CD8-positive, alpha-beta memory T cell (primary cell): Measurements from ENCODE around the gene CGB8. TPM values are rescaled to one million over a fixed set of nuclear protein-coding genes. Genes with fewer than 3 reads are reported as not detected.
A peak's percentile ranks its signal among the peaks of the same experiment; 100 is the strongest.

Source experiments
- CTCF ChIA-PET: fragments of 350-600 bp; sonication (Branson Sonifier 250); formaldehyde crosslinking; loops from one replicate; lab custom pipeline; 2021; ENCODE audit warnings: antibody characterized with exemption; lab: Charles Lee
- POLR2A ChIA-PET: fragments of 350-600 bp; sonication (Branson Sonifier 250); formaldehyde crosslinking; loops from one replicate; lab custom pipeline; 2021; ENCODE audit warnings: antibody characterized with exemption; lab: Charles Lee
- DNase-seq, 5 donors: peaks; one replicate each; pipeline versions ENCODE4 v3.0.0 to v3.0.0-alpha.2; 2020 to 2022; ENCODE audit warnings: mixed read lengths in 1 of 5
- H3K27ac ChIP-seq: one replicate; pipeline ENCODE4 v1.7.0; 2013; ENCODE audit warnings: low read depth, mild to moderate bottlenecking, low read length, moderate library complexity
- H3K27me3 ChIP-seq: 2 replicates; pipeline ENCODE4 v1.7.0; 2013; ENCODE audit warnings: low read length, mild to moderate bottlenecking; ENCODE audit not compliant: insufficient read depth, poor library complexity, severe bottlenecking
- H3K36me3 ChIP-seq: 2 replicates; pipeline ENCODE4 v1.7.0; 2013; ENCODE audit warnings: mild to moderate bottlenecking, low read length, moderate library complexity; ENCODE audit not compliant: insufficient read depth
- H3K4me1 ChIP-seq: 2 replicates; pipeline ENCODE4 v1.7.0; 2013; ENCODE audit warnings: mild to moderate bottlenecking, low read length, moderate library complexity; ENCODE audit not compliant: insufficient read depth
- H3K4me3 ChIP-seq: 2 replicates; pipeline ENCODE4 v1.7.0; 2013; ENCODE audit warnings: mild to moderate bottlenecking, low read length
- H3K9me3 ChIP-seq: 2 replicates; pipeline ENCODE4 v1.7.0; 2013; ENCODE audit warnings: mild to moderate bottlenecking, low read length
- H3K27ac Mint-ChIP-seq, 8 donors: one replicate each; pipeline ENCODE4 v1.8.0; 2020 to 2021; ENCODE audit warnings: mixed read lengths in 8 of 8, mild to moderate bottlenecking in 6 of 8, inconsistent platforms in 3 of 8, moderate library complexity in 3 of 8
- H3K27me3 Mint-ChIP-seq, 2 donors: one replicate each; pipeline ENCODE4 v1.8.0; 2020 to 2021; ENCODE audit warnings: mixed read lengths in 2 of 2, mild to moderate bottlenecking in 1 of 2, moderate library complexity in 1 of 2
- H3K36me3 Mint-ChIP-seq, 3 donors: one replicate each; pipeline ENCODE4 v1.8.0; 2020 to 2021; ENCODE audit warnings: mixed read lengths in 3 of 3, inconsistent platforms in 1 of 3, mild to moderate bottlenecking in 1 of 3
- H3K4me1 Mint-ChIP-seq, 3 donors: one replicate each; pipeline ENCODE4 v1.8.0; 2020 to 2021; ENCODE audit warnings: mixed read lengths in 3 of 3, inconsistent platforms in 1 of 3, mild to moderate bottlenecking in 1 of 3
- H3K4me3 Mint-ChIP-seq, 7 donors: one replicate each; pipeline ENCODE4 v1.8.0; 2020 to 2021; ENCODE audit warnings: mixed read lengths in 7 of 7, mild to moderate bottlenecking in 6 of 7, moderate library complexity in 4 of 7, inconsistent platforms in 2 of 7
- H3K9me3 Mint-ChIP-seq, 5 donors: one replicate each; pipeline ENCODE4 v1.8.0; 2020 to 2022; ENCODE audit warnings: mixed read lengths in 5 of 5, mild to moderate bottlenecking in 3 of 5, moderate library complexity in 2 of 5, inconsistent platforms in 1 of 5
- polyA plus RNA-seq: library from polyadenylated mRNA; unstranded; fragments of 300-500 nt; fragmentation: Illumina TruSeq; gene quantifications from one replicate; pipeline ENCODE4 v1.2.3, GENCODE V29; 2021
- total RNA-seq, 2 experiments: library from RNA; stranded (reverse); gene quantifications; one replicate each; pipeline ENCODE4 v1.2.3, GENCODE V29; 2021

The CGB8 gene
- total and polyA plus RNA-seq, 3 experiments from 2014 or later = not detected

DNA sequence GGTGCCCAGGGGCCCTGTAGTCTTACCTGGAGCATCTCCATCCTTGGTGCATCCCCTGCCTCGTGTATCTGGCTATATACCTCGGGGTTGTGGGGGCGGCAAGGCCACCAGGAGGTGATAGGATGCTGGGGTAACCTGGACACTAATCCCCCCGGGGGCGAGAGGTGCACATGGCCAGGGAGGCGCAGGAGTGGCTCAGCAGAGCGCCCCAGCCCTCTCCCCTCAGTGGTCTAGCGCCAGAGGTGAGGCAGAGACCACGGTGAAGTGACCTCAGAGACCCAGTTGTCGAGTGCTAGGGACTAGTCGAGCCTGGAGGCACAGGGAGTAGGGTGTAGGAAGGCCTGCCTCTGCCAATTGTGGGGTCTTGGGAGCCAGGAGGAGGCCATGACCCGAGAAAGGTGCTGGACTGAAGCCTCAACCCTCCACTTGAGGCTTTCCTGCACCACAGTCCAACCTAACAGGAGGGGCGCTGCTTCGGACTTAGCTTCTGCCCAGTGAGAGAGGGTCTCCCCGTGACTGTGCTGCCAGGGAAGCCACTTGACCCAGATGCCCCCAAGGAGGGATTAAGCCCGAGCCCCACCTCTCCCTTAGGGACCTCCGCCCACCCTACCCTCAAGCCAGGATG, 31.8 kb downstream of the CGB8 start, which contains the start of gene LHB:
LHB (minus strand) TSS at position 51 of the 625 bp plus-strand sequence; CDS start at position 41, 10 bp downstream.
- peak within 1 kb of the TSS; percentile 61 for H3K4me3 ChIP-seq
- CTCF ChIA-PET = interaction anchor here (0.8 to 3.4 kb wide), 6 partner anchors 8 to 51 kb away, joined by 3 to 25 read pairs (median 6); partner anchors contain the start of genes FTL, GYS1 and RUVBL2
- no peaks in the 10 kb centered on the region for H3K9me3 Mint-ChIP-seq
- no peaks in the 10 kb centered on the region for H3K9me3 ChIP-seq
- no peaks in the 10 kb centered on the region for H3K36me3 ChIP-seq
- peaks cover 21 to 42% (median 23%) of the 10 kb centered on the region in 3 donors for H3K4me1 Mint-ChIP-seq
- no peaks in the 10 kb centered on the region for H3K27me3 Mint-ChIP-seq
- H3K36me3 Mint-ChIP-seq = peaks cover 0 to 20% (median 0%) of the 10 kb centered on the region in 3 donors
- H3K27me3 ChIP-seq = no peaks in the 10 kb centered on the region
- no peak within 1 kb of the TSS for H3K27ac ChIP-seq
- H3K27ac Mint-ChIP-seq = peak within 1 kb of the TSS; percentile 17 to 92 (median 66)
- peaks cover 6% of the 10 kb centered on the region for H3K4me1 ChIP-seq
- peak within 1 kb of the TSS; percentile 77 to 94 (median 89) for H3K4me3 Mint-ChIP-seq
- DNase-seq = no peak
- POLR2A ChIA-PET = interaction anchor here (0.5 to 1.2 kb wide), 3 partner anchors 25 to 750 kb away, joined by 3 read pairs; partner anchors contain the start of gene AP2A1

DNA sequence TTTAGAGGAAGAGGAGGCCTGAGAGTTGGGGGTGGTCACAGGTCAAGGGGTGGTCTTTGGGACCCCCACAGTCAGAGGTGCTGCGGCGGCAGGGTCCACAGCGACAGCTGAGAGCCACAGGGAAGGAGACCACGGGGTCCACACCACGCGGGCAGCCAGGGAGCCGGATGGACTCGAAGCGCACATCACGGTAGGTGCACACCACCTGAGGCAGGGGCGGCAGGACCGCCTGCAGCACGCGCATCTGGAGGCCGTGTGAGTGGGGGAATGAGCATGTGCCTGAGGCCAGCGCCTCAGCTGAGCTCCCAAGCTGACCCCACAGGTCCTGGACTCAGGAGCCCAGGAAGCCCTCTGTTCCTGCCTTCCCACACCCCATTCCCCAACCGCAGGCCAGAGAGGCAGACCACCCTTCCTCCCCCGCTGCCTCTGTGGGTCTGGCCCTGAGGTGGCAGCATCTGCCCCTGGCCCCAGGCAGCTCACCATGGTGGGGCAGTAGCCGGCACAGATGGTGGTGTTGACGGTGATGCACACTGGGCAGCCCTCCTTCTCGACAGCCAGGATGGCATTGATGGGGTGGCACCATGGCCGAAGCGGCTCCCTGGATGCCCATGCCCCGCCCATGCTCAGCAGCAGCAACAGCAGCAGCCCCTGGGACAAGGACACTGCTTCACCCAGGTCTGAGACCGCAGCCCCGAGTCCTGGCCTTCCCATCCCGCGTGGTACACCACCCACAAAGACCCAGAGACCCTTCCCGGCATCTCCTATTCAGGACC, 32.7 kb downstream of the CGB8 start:
- Mint-ChIP-seq H3K9me3 (no peaks in the 10 kb centered on the region), H3K4me1 (peaks cover 18 to 39% (median 22%) of the 10 kb centered on the region in 3 donors), H3K36me3 (peaks cover 0 to 28% (median 0%) of the 10 kb centered on the region in 3 donors), H3K4me3 (peak overlapping the region in 3 of 7 donors; percentile 9 to 32 (median 28)), H3K27me3 (no peaks in the 10 kb centered on the region), H3K27ac (peak overlapping the region in 1 of 8 donors; percentile 78)
- POLR2A ChIA-PET = no interaction called here
- Histone ChIP-seq H3K27ac (no peak overlapping the region), H3K4me1 (peaks cover 6% of the 10 kb centered on the region), H3K36me3 (no peaks in the 10 kb centered on the region), H3K9me3 (no peaks in the 10 kb centered on the region), H3K27me3 (no peaks in the 10 kb centered on the region), H3K4me3 (no peak overlapping the region)
- DNase-seq = no peak
- CTCF ChIA-PET = interaction anchor here (1.2 kb wide), 1 partner anchor 23 kb away, joined by 3 read pairs; the partner anchor contains the start of genes GYS1 and RUVBL2

DNA sequence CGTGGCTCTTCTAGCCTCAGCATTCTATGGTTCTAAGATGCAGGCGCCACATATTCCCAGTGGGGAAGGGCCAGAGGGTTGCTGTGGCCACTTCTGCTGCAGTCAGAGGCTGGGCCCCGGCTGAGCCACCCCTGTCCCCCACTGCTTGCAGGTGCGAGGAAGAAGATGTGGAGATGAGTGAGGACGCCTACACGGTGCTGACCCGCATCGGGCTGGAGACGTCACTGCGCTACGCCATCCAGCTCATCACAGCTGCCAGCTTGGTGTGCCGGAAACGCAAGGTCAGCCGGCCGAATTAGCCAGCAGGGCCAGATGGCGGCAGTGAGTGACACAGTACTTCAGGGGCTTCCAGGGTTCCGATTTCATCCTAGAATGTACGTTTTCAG, 34.0 kb downstream of the CGB8 start:
- DNase-seq = no peak
- H3K27ac Mint-ChIP-seq = no peak overlapping the region
- no peaks in the 10 kb centered on the region for H3K9me3 ChIP-seq
- H3K4me3 Mint-ChIP-seq = no peak overlapping the region
- peaks cover 11 to 25% (median 12%) of the 10 kb centered on the region in 3 donors for H3K4me1 Mint-ChIP-seq
- no peak overlapping the region for H3K4me3 ChIP-seq
- no peaks in the 10 kb centered on the region for H3K27me3 ChIP-seq
- no peaks in the 10 kb centered on the region for H3K9me3 Mint-ChIP-seq
- CTCF ChIA-PET = no interaction called here
- H3K4me1 ChIP-seq = peaks cover 6% of the 10 kb centered on the region
- peaks cover 0 to 40% (median 2%) of the 10 kb centered on the region in 3 donors for H3K36me3 Mint-ChIP-seq
- POLR2A ChIA-PET = no interaction called here
- H3K27me3 Mint-ChIP-seq = no peaks in the 10 kb centered on the region
- H3K27ac ChIP-seq = no peak overlapping the region
- no peaks in the 10 kb centered on the region for H3K36me3 ChIP-seq

DNA sequence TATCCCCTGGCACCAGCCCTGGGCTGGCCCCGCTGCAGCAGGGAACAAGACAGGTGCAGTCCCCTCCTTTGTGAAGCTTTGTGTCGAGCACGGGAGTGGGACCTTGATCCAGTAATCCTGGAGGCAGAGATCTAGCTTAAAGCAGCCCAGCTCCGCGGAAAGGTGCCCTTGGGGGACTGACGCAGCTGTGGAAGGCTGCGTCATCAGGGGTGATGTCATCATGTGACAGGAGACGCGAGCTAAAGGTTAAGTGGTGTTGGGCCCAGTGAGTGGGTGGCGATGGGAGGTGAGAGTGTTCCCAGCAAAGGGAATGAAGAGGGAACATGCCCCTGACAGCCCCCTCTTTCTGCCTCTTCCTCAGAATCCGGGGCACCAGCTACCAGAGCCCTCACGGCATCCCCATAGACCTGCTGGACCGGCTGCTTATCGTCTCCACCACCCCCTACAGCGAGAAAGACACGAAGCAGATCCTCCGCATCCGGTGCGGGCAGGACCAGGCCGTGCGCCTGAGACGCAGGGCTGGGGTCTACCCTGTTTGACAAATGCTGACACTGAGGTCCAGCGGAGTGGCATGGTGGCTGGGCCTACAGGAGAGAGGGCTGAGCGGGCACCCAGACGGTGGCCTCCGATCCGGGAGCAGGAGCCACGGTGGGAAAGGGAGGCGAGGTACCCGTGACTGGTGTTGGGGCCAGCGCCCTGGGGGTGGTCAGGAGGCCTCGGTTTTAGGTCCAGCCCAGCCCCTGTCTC, 34.6 kb downstream of the CGB8 start:
- Mint-ChIP-seq H3K27ac (no peak overlapping the region), H3K27me3 (no peaks in the 10 kb centered on the region), H3K9me3 (no peaks in the 10 kb centered on the region), H3K4me1 (peaks cover 10 to 19% (median 10%) of the 10 kb centered on the region in 3 donors), H3K4me3 (no peak overlapping the region), H3K36me3 (peaks cover 0 to 46% (median 2%) of the 10 kb centered on the region in 3 donors)
- H3K4me3 ChIP-seq = no peak overlapping the region
- H3K27ac ChIP-seq = no peak overlapping the region
- no peaks in the 10 kb centered on the region for H3K27me3 ChIP-seq
- ChIA-PET CTCF (interaction anchor here (3.0 kb wide), 1 partner anchor 21 kb away, joined by 11 read pairs; the partner anchor contains the start of genes GYS1 and RUVBL2), POLR2A (no interaction called here)
- DNase-seq = no peak
- peaks cover 4% of the 10 kb centered on the region for H3K4me1 ChIP-seq
- H3K36me3 ChIP-seq = no peaks in the 10 kb centered on the region
- no peaks in the 10 kb centered on the region for H3K9me3 ChIP-seq

DNA sequence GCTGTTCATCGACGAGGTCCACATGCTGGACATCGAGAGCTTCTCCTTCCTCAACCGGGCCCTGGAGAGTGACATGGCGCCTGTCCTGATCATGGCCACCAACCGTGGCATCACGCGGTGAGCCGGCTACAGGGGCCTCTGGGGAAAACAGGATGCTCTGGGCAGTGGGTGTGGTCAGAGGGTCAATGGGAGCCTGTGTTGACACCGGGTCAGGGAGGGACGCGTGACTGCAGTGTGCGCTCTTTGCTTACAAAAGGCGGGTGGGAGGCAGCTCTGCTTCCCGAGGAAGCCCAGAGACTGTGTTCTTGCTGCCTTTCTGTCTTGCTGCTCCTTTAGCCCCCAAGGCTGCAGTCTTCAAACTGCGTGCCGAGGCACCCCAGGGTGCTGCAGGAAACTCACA, 37.7 kb downstream of the CGB8 start:
- DNase-seq = no peak
- POLR2A ChIA-PET = no interaction called here
- no peaks in the 10 kb centered on the region for H3K36me3 ChIP-seq

DNA sequence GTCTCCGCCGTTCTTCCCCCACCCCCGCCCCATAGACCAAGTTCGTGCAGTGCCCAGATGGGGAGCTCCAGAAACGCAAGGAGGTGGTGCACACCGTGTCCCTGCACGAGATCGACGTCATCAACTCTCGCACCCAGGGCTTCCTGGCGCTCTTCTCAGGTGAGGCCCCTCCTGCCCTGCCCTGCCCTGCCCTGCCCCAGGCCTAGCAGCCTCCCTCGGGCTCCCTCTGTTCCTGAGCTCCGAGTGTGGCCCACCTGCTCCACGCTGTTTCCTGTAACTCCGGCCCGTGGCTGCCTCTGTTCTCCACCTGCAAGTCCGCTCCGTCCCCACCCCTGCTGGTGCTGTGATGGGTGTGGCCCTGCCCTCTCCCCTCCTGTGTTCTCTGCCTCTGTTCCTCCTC, 38.5 kb downstream of the CGB8 start:
- H3K9me3 Mint-ChIP-seq = no peaks in the 10 kb centered on the region
- Histone ChIP-seq H3K27me3 (no peaks in the 10 kb centered on the region), H3K27ac (no peak overlapping the region), H3K36me3 (no peaks in the 10 kb centered on the region), H3K4me3 (no peak overlapping the region), H3K9me3 (no peaks in the 10 kb centered on the region), H3K4me1 (no peaks in the 10 kb centered on the region)
- no peak for DNase-seq
- no peaks in the 10 kb centered on the region for H3K4me1 Mint-ChIP-seq
- CTCF ChIA-PET = interaction anchor here (0.9 to 1.7 kb wide), 3 partner anchors 10 to 40 kb away, joined by 3 to 6 read pairs (median 5); partner anchors contain the start of genes GYS1 and RUVBL2
- no peak overlapping the region for H3K27ac Mint-ChIP-seq
- POLR2A ChIA-PET = no interaction called here
- H3K27me3 Mint-ChIP-seq = no peaks in the 10 kb centered on the region
- H3K4me3 Mint-ChIP-seq = no peak overlapping the region
- H3K36me3 Mint-ChIP-seq = peaks cover 0 to 67% (median 2%) of the 10 kb centered on the region in 3 donors

More for the DNA sequence above, 37.7 kb downstream of the CGB8 start:
- Mint-ChIP-seq H3K9me3 (no peaks in the 10 kb centered on the region), H3K27me3 (no peaks in the 10 kb centered on the region), H3K36me3 (peaks cover 0 to 62% (median 2%) of the 10 kb centered on the region in 3 donors), H3K4me3 (no peak overlapping the region), H3K27ac (peak overlapping the region in 1 of 8 donors; percentile 45), H3K4me1 (no peaks in the 10 kb centered on the region)
- Histone ChIP-seq H3K4me3 (no peak overlapping the region), H3K27ac (no peak overlapping the region), H3K9me3 (no peaks in the 10 kb centered on the region), H3K27me3 (no peaks in the 10 kb centered on the region), H3K4me1 (no peaks in the 10 kb centered on the region)
- CTCF ChIA-PET = interaction anchor here (3.0 kb wide), 1 partner anchor 18 kb away, joined by 11 read pairs; the partner anchor contains the start of genes GYS1 and RUVBL2

DNA sequence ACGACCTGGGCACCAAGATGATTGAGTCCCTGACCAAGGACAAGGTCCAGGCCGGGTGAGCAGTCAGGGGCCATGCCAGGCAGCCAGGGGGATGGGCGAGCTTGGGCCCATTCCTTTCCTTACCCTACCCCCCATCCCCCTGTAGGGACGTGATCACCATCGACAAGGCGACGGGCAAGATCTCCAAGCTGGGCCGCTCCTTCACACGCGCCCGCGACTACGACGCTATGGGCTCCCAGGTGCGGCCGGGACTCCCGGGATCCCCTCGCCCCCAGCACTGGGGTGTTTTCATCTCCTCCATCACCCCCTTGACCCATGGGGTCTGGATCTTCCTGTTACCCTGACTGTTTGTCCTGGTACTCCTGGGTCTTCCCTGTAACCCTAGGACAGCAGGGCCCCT, 39.1 kb downstream of the CGB8 start:
- CTCF ChIA-PET = interaction anchor here (0.9 to 1.7 kb wide), 3 partner anchors 10 to 39 kb away, joined by 3 to 6 read pairs (median 5); partner anchors contain the start of genes GYS1 and RUVBL2
- H3K9me3 ChIP-seq = no peaks in the 10 kb centered on the region
- POLR2A ChIA-PET = no interaction called here
- Mint-ChIP-seq H3K4me3 (no peak overlapping the region), H3K4me1 (no peaks in the 10 kb centered on the region), H3K27me3 (no peaks in the 10 kb centered on the region), H3K9me3 (no peaks in the 10 kb centered on the region), H3K36me3 (peaks cover 0 to 69% (median 2%) of the 10 kb centered on the region in 3 donors), H3K27ac (no peak overlapping the region)
- no peaks in the 10 kb centered on the region for H3K36me3 ChIP-seq
- H3K4me1 ChIP-seq = no peaks in the 10 kb centered on the region
- H3K27ac ChIP-seq = no peak overlapping the region
- DNase-seq = no peak
- H3K27me3 ChIP-seq = no peaks in the 10 kb centered on the region
- no peak overlapping the region for H3K4me3 ChIP-seq
